ENCODE results near the gene SLC25A21. TPM values are rescaled to one million over a fixed set of nuclear protein-coding genes. Genes with fewer than 3 reads are reported as not detected.

SLC25A21 gene
- total RNA-seq, 1 donor from 2014 or later = 0.89 TPM

Small RNA genes lying within 50 kb of the gene (microRNA-seq; reads per million reads assigned to microRNA genes)
- not detected for gene MIR4503 (ENCODE audit: borderline number of aligned reads)

Other genes with a start within 250 kb of the SLC25A21 start
- 6.5 TPM for gene MIPOL1, start 25.3 kb upstream of the SLC25A21 start, total RNA-seq

Measured in left ventricle myocardium superior (tissue), 1 donor.